ENCODE results near the gene ACVR2A. TPM values are rescaled to one million over a fixed set of nuclear protein-coding genes. Genes with fewer than 3 reads are reported as not detected.

The ACVR2A gene
- total and polyA plus RNA-seq, 2 donors (not counting 1 experiment from before 2014, with no cell fraction given) = 0.91 to 2.0 TPM

DNA sequence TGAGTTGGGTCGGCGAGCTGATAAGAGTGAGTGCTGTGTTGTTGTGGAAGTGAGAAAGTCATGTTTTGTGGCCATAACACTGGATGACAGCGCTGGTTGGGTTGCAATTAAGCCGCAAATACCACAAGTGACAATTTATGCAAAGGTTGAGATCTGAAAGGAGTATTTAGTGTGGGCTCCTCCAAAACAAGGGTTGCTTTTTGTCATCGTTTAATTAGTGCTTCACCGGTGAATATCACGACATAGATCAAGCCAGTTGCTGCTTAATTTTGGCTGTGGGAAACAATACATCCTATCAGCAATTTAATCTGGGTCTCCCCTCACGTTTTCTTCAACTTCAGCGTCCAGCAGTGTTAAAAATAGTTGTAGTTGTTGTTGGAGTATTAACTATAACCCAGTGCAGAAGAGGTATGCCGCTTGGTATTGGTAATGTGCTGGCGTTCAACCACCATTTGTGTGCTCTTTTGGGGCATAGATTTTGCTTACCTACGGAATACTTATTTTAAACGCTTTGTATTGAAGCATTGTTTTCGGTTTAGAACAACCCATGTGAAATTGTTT lies 662 bp downstream of the ACVR2A start:
- peak overlapping the region; percentile 78 for H2AFZ ChIP-seq (ENCODE audit: insufficient read depth, low read depth, low read length, poor library complexity, severe bottlenecking)
- CTCF ChIA-PET = interaction anchor here (0.7 to 0.9 kb wide), 2 partner anchors 66 to 2000 kb away, joined by 3 to 5 read pairs; no protein-coding TSS in a partner anchor
- DNase-seq = peak; percentile 66

More for the DNA sequence above, 662 bp downstream of the ACVR2A start:
- Histone ChIP-seq H3K4me2 (replicated peaks; ENCODE audit: low read depth, low read length, poor library complexity, severe bottlenecking) (peak overlapping the region; percentile 89), H3K9ac (ENCODE audit: low read length) (peak overlapping the region; percentile 73), H3K9me3 (ENCODE audit: control extremely low read depth in 1 of 3, control insufficient read depth in 2 of 3, insufficient read depth in 1 of 3, low read length in 2 of 3) (peaks cover 0 to 1% (median 0%) of the 10 kb centered on the region in 3 donors), H3K36me3 (replicated peaks in 1 of 2; ENCODE audit: control extremely low read depth in 1 of 2, control insufficient read depth in 1 of 2, extremely low read depth in 1 of 2, insufficient read depth in 2 of 2, low read length in 1 of 2) (no peaks in the 10 kb centered on the region), H3K4me3 (ENCODE audit: control extremely low read depth in 1 of 5, extremely low read depth in 1 of 5, insufficient read depth in 1 of 5, low read depth in 2 of 5, low read length in 4 of 5) (peak overlapping the region; percentile 18 to 89 (median 69)), H3K27ac (ENCODE audit: low read length in 2 of 2) (no peak overlapping the region), H4K20me1 (ENCODE audit: control insufficient read depth, insufficient read depth, low read length, poor library complexity, severe bottlenecking) (no peaks in the 10 kb centered on the region), H3K79me2 (ENCODE audit: control insufficient read depth, insufficient read depth, low read length) (peaks cover 12% of the 10 kb centered on the region), H3K27me3 (replicated peaks in 1 of 4; ENCODE audit: control extremely low read depth in 1 of 4, control insufficient read depth in 3 of 4, insufficient read depth in 4 of 4, low read length in 3 of 4) (peaks cover 0 to 29% (median 26%) of the 10 kb centered on the region in 4 experiments), H3K4me1 (ENCODE audit: control insufficient read depth in 2 of 2, insufficient read depth in 2 of 2, low read length in 2 of 2) (peaks cover 19 to 21% of the 10 kb centered on the region in 2 donors)
- 0% methylated on average over 6 of the region's 14 CpGs for WGBS (ENCODE audit: insufficient coverage)
- Mint-ChIP-seq H3K4me1 (peaks cover 27% of the 10 kb centered on the region), H3K27me3 (peaks cover 55% of the 10 kb centered on the region), H3K4me3 (peak overlapping the region; percentile 95), H3K27ac (peak overlapping the region; percentile 86), H3K9me3 (ENCODE audit: insufficient read depth) (no peaks in the 10 kb centered on the region)
- no peak for ATAC-seq (ENCODE audit: low read depth)
- intact Hi-C loops (cut with micrococcal nuclease) = loop anchor here (1.0 to 10.0 kb wide), 3 partner anchors 175 to 1032 kb away; partner anchors contain the start of genes EPC2, KIF5C and ORC4
- POLR2A ChIA-PET = no interaction called here
- no peak for TF ChIP-seq EZH2 (IDR thresholded peaks at IDR 0.05; ENCODE audit: borderline replicate concordance, insufficient read depth, low read depth, low read length, poor library complexity, severe bottlenecking)
- no peak for TF ChIP-seq CTCF (IDR thresholded peaks at IDR 0.05)
